Activated gamma-delta T cell (primary cell): ENCODE data around the gene ZNF813.

ENCODE experiments used
- DNase-seq: peaks from one replicate; lab custom pipeline; 2025; lab: John Stamatoyannopoulos, UW

ZNF813 gene

DNA sequence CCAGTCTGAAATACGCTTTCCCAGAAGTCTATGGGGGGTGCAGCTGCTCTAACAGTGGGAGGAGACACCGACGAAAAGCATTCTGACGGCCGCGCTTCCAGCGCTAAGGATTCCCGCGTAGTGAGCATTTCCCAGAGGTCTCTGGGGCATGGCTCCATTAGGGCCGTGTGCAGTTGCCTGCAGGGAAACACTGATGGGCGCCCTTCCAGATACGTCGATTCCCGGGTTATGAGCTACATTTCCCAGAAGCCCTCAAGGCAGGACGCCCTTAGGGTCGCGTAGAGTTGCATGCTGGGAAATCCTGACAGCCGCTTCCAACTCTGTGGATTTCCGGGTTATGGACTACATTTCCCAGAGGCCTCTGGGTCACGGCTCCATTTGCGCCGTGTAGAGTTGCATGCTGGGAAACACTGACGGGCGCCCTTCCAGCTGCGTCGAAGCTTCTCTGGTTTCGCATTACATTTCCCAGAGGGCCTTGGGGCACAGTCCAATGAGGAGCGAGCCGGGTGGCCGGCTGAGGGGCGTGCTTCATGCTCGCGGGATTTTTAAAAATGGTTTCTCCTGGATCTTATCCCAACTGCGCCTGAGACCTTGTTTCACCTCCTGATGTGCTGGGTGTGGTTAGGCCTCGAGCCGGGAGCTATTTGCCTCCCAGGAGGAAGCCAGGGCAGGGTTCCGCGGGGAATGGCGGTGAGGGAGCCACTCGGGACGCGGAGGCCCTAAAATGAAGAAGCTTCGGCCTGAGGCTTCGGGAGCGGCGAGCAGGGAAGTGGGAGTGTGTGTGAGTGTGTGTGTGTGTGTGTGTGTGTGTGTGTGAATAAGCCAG is 53.2 kb downstream of the ZNF813 start:
- DNase-seq, result peak; percentile 59

DNA sequence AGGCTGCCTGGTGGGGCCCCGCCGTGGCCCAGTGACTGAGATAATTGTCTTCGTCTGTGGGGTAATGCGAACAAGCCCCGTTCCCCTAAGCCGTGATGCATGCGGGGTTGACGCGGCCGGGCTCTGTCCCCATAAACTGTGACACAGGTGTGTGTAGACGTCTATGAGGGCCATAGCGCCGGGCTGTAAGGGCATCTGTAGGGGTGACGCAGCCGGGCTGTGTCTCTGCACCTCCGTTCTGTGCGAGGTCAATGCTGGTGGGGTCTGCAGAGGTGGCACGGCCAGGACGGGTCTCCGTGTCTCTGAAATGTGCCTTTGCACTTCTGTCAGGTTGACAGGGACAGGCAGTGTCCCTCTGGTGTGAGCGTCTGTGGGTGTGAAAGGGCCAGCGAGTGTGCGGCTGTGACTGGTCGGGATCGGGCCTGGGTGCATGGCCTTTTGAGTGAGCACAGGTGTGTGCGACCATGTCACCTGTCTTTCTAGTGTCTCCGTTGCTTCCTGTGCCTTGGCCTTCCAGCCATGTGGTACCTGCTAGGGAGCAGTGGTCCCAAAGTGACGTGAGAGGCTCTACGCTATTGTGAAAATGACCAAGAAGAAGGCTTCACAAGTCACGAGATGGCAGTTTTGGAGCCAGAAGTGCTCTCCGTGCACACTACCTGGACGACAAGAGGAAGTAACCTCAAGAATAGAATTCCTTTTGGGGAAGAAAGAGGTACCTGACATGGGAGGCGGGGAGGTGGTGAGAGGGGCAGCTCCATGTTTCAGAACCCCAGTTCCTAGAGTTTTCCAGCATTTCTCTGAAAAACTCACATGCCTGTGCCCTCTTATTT is 54.1 kb downstream of the ZNF813 start:
- no peak for DNase-seq

DNA sequence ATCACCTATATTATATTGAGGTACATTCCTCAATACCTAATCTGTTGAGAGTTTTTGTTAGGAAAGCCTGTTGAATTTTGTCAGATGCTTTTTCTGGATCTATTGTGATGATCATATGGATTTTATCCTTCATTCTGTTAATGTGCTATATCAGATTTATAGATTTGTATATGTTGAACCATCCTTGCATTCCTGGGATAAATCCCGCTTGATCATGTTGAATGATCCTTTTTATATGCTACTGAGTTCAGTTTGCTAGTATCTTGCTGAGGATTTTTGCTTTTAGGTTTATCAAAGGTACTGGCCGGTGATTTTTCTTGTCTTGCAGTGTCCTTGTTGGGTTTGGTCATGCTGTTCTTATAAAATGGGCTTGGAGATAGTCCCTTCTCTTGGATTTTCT is 58.4 kb downstream of the ZNF813 start:
- DNase-seq, result no peak

DNA sequence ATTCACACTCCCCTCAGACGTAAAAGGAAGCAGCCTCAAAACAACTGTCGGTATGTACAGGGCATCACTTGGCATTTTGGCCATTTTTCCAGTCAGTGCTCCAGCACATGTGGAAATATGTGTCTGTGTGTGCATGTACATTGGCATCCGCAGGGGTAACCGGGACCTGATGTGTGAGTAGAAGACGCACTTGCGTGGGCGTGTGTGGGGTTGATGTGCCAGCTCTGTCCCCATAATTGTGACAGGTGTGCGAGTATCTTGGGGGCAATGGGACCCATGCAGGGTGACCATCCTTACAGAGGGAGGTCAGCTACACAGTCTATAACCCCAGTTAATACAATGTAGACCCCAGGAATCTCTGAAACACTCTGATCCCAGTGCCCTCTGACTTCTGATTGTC is 63.1 kb downstream of the ZNF813 start:
- DNase-seq, result no peak

DNA sequence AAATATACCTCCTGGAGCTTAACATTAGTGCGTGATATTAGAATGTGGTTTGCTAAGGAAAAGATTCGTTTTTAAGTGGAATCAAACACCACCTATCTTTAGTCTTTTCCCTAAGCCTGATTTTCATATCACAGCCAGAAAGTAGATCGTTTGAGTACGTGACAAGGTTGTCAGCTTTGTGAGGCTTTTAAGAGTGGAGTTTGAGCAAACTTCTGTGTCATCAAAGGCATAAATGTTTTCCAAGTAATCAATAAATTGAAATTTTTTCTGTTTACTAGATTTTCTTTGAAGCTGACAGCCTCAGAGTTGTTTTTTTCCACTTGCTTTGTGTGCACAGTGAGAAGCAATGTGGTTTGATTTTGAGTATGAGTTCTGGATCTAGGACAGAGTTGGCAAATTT is 63.9 kb downstream of the ZNF813 start:
- no peak for DNase-seq

DNA sequence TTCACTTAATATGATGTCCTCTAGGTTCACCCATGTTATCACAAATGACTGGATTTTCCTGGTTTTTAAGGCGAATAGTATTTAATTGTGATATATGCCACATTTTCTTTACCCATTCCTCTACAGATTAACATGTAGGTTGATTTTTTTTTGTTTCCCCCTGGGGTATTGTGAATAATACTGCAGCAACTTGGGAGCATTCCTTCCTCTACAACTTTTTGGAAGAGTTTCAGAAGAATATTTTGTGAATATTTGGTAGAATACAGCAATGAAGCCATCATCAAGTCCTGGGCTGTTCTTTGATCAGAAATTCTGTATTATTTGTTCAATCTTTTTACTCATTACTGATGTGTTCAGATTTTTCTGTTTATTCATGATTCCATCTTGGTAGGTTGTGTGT is 64.8 kb downstream of the ZNF813 start:
- no peak for DNase-seq

DNA sequence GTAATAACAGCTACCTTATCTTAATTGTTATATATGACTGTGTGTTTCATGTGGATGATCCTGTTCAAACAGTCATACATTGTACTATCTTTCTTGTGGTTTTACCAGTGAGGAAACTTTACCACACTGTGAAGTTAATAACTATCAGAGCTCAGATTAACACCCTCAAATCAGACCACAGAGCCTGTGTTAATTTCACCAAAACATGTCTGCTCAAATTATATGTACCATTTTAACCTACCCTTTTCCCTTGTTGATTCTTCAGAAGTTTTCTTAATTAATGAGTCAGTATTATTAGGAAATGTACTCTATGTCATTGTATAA is 68.7 kb downstream of the ZNF813 start:
- DNase-seq, result no peak

DNA sequence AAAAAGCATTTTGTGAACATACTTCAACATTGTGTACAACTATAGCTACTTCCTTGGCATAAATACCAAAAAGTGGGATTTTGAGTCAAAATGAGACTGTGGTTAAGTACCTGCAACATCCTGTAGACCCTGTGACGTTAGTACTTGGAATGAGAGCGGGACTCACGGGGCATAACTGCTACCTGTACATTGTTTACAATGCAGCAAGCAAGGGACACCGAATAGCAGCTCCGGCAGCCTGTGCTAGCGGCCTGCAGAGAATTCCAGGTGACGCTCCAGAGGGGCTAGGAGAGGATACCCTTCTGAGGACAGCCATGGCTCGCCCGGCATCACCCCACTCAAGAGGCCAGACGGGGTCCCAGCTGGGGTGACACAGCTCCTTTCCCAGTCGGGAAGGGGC is 69.6 kb downstream of the ZNF813 start:
- no peak for DNase-seq

DNA sequence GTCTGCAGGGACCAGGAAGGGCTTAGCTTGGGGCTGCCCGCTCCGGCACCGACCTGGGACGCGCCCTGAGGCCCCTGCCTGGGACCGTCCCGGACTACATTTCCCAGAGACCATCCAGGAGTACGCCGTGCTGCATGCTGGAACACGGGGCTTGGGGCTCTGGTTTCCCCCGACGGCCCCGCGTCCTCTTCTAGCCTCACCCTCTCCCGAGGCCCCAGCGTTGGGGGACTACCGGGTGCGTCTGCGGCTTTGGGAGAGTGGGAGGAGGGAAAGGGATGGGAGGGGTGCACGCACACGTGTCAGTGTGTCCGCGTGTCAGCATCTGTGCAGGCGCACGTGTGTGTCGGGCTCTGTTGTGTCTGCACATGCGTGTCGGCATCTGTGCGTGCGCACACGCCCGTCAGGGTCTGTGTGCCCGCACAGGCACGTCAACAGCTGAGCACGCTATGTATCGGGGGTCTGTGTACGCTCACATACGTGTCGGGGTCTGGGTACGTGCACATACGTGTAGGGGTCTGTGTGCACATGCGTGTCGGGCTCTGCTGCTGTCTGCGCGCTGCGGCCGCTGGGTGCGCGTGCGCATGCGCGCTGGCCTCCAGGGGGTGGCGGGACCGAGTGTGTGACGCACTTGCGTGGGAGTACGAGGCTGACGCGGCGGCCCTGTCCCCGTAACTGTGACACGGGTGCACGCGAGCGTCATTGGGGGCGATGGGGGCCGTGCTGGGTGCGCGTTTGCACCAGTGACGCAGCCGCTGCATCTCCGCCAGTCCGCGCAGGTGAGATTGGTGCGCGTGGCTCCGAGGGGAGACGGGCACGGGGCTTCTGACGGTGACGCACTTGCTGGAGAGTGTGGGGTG is 70.2 kb downstream of the ZNF813 start, which contains the start of gene ZNF331:
Gene ZNF331 (plus strand): TSS at position 625 of the 857 bp plus-strand sequence. CDS start 31,232 bp downstream, outside the sequence.
- peak; percentile 91 for DNase-seq

DNA sequence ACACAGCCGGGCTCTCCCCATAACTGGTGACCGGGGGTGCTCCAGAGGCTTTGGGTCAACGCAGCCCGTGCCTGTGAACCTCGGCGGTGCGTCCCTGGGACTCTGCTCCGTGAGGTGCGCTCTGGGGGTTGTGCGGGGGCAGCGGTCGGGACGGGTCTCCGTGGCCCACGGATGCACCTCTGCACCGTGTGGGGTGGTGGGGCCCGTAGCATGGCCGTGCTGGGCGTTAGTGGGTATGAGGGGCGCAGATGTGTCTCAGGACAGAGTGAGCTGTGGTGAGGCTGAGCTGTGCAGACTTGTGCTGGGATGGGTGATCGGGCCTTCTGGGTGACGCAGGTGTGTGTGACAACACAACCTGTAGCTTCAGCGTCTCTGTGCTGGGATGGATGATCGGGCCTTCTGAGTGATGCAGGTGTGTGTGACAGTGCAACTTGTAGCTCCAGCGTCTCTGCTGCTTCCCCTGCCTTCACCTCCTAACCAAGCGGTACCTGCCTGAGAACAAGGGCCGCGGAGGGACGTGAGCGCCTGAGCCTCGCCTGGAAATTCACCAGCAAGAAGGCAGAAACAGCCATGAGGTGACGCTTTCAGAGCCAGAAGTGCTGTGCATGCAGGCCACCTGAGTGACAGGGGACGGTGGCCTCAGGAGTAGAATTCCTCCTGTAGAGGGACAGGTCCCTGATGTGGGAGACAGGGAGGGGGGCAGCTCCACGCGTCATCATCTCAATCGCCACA is 71.0 kb downstream of the ZNF813 start:
- no peak for DNase-seq

DNA sequence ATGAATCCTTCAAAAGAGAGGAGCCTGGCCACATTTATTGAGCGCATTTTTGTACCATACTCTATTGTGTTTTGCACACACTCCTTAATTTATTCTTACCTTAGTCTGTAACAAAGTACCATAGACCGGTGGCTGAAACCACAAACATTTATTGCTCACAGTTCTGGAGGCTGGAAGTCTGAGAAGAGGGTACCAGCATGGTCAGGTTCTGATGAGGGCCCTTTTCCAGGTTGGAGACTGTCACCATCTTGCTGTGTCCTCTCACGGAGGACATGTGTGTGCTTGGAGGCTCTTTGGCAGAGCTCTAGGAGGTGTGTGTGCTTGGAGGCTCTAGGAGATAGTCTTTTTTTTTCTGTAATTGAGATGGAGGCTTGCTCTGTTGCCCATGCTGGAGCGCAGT is 72.6 kb downstream of the ZNF813 start:
- no peak for DNase-seq

DNA sequence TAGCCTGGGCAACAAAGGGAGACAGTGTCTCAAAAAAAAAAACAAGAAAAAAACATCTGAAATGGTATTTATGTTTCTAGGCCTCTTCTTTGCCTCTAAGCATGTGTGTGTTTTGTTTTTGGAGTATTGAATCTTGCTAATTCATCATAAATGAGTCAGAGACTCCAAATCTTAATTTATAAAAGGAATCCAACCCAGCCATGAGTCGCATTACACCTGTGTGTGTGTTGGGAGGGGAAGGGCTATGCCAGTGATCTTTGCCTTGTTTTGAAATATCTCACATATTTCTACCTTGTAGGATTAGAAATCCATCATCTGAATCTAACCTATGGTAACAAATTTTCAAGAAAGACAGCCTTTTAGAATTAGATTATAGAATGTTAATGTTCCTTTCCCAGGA is 74.4 kb downstream of the ZNF813 start:
- DNase-seq, result no peak

DNA sequence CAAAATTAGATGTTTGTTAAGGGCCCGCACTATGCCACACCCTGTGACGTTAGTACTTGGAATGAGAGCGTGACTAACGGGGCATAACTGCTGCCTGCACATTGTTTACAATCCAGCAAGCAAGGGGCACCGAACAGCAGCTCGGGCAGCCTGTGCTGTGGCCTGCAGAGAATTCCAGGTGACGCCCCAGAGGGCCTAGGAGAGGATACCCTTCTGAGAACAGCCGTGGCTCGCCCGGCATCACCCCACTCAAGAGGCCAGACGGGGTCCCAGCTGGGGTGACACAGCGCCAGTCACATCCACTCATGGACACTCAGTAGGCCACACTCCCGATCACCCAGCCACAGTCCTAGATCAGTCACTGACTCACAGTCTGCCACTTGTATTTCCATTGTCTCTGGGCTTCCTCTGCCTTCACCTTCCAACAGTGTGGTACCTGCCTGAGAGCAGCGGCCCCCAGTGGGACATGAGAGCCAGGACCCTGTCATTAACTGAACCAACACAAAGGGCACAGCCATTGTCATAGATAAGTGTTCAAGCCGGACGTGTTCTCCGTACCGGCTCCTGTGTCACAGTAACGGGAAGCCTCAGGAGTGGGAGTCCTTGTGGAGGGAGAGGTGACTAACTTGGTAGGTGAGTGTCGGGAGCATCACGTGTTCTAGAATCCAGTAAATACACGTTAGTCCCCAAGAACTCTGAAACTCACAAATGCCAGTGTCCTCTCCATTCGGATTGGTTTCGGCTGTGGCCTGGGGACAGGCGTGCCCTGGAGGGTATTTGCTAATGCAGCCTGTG is 77.9 kb downstream of the ZNF813 start:
- DNase-seq, result no peak
